Uterus (tissue), 4 donors: ENCODE measurements around the gene PHC2. TPM values are rescaled to one million over a fixed set of nuclear protein-coding genes. Genes with fewer than 3 reads are reported as not detected.

Experiments
- DNase-seq, 2 donors: peaks; one replicate each; pipeline ENCODE4 v3.0.0-alpha.2; 2019 to 2020
- H3K27ac ChIP-seq, 2 donors: fragments of 200-600 bp; sonication (generic); 1 replicate in 1 of 2; 2 replicates in 1 of 2; pipeline ENCODE4 v1.5.1; 2016 to 2018
- H3K27me3 ChIP-seq, 2 donors: fragments of 200-600 bp; sonication (generic); one replicate each; pipeline ENCODE4 v1.5.1; 2018 to 2019; ENCODE audit warnings: control low read depth in 1 of 2
- H3K36me3 ChIP-seq, 2 donors: fragments of 200-600 bp; sonication (generic); one replicate each; pipeline ENCODE4 v1.5.1; 2019; ENCODE audit warnings: control low read depth in 1 of 2
- H3K4me1 ChIP-seq, 2 donors: fragments of 200-600 bp; sonication (generic); one replicate each; pipeline ENCODE4 v1.5.1; 2018 to 2019; ENCODE audit warnings: control low read depth in 1 of 2
- H3K4me3 ChIP-seq, 2 donors: fragments of 200-600 bp; sonication (generic); 1 replicate in 1 of 2; 2 replicates in 1 of 2; pipeline ENCODE4 v1.5.1; 2018 to 2019; ENCODE audit warnings: mild to moderate bottlenecking in 1 of 2
- H3K9me3 ChIP-seq, 2 donors: fragments of 200-600 bp; sonication (generic); one replicate each; pipeline ENCODE4 v1.5.1; 2019; ENCODE audit warnings: control low read depth in 1 of 2
- CTCF ChIP-seq, 4 experiments: fragments of 200-600 bp in 2 of 4; fragments of 450-650 bp in 2 of 4; sonication (generic) in 2 of 4; IDR thresholded peaks; one replicate each; pipeline ENCODE4 v1.5.1; 2016 to 2019; ENCODE audit warnings: antibody characterized with exemption in 4 of 4, mild to moderate bottlenecking in 2 of 4, moderate library complexity in 1 of 4
- POLR2A ChIP-seq, 2 donors: fragments of 450-650 bp; IDR thresholded peaks; one replicate each; pipeline ENCODE4 v1.6.1; 2016; ENCODE audit warnings: antibody characterized with exemption in 2 of 2, mild to moderate bottlenecking in 1 of 2, moderate library complexity in 1 of 2
- intact Hi-C: fragments of 100-400 bp; cut with DNase I; formaldehyde crosslinking; loops from one replicate; pipeline ENCODE4 v1.15.1; 2023; ENCODE audit warnings: low total_unique reads
- total RNA-seq, 4 donors: library from RNA; depleted of rRNA in 3 of 4; stranded (reverse); fragments of >200 nt in 3 of 4; gene quantifications; one replicate each; pipeline versions ENCODE4 v1.1.0 to v1.2.4, GENCODE V29; 2014 to 2023
- donor health status: DM: yes; HTN: yes; CAD: no.

The PHC2 gene
- total RNA-seq, 4 donors from 2014 or later, result 51.5 to 203 (median 102) TPM

GRCh38 chr1:33335020-33335419, 95.9 kb downstream of the PHC2 start:
- intact Hi-C loops, result no loop called here
- H3K9me3 ChIP-seq, result no peaks in the 10 kb centered on the region
- H3K36me3 ChIP-seq, result no peaks in the 10 kb centered on the region
- H3K4me1 ChIP-seq, result peaks cover 29 to 39% of the 10 kb centered on the region in 2 donors
- no peak for DNase-seq
- H3K4me3 ChIP-seq, result no peak overlapping the region
- H3K27ac ChIP-seq, result peak overlapping the region; percentile 53 to 75
- no peaks in the 10 kb centered on the region for H3K27me3 ChIP-seq
- TF ChIP-seq CTCF (IDR thresholded peaks at IDR 0.05) (no peak), POLR2A (IDR thresholded peaks at IDR 0.05) (no peak)

- peak overlapping the region; percentile 53 to 75 for H3K27ac ChIP-seq
- H3K27me3 ChIP-seq, result no peaks in the 10 kb centered on the region
- DNase-seq, result peak; percentile 71 to 72
- TF ChIP-seq POLR2A (IDR thresholded peaks at IDR 0.05) (no peak), CTCF (IDR thresholded peaks at IDR 0.05) (no peak)
- intact Hi-C loops, result no loop called here
- no peaks in the 10 kb centered on the region for H3K9me3 ChIP-seq
- no peaks in the 10 kb centered on the region for H3K36me3 ChIP-seq
- no peak overlapping the region for H3K4me3 ChIP-seq
- H3K4me1 ChIP-seq, result peaks cover 20 to 32% of the 10 kb centered on the region in 2 donors
These were observed 96.8 kb downstream of the PHC2 start for GRCh38 chr1:33334081-33334552.

GRCh38 chr1:33332881-33333280, 98.0 kb downstream of the PHC2 start:
- Histone ChIP-seq H3K27ac (peak overlapping the region in 1 of 2 donors; percentile 53), H3K4me3 (no peak overlapping the region), H3K9me3 (no peaks in the 10 kb centered on the region), H3K36me3 (no peaks in the 10 kb centered on the region), H3K27me3 (no peaks in the 10 kb centered on the region), H3K4me1 (peaks cover 18 to 27% of the 10 kb centered on the region in 2 donors)
- TF ChIP-seq CTCF (IDR thresholded peaks at IDR 0.05) (no peak), POLR2A (IDR thresholded peaks at IDR 0.05) (no peak)
- intact Hi-C loops, result no loop called here
- DNase-seq, result no peak

- intact Hi-C loops, result no loop called here
- Histone ChIP-seq H3K4me1 (peaks cover 14 to 33% of the 10 kb centered on the region in 2 donors), H3K27me3 (no peaks in the 10 kb centered on the region), H3K36me3 (no peaks in the 10 kb centered on the region), H3K4me3 (no peak overlapping the region), H3K9me3 (no peaks in the 10 kb centered on the region), H3K27ac (peak overlapping the region in 1 of 2 donors; percentile 53)
- no peak for DNase-seq
- TF ChIP-seq POLR2A (IDR thresholded peaks at IDR 0.05) (no peak), CTCF (IDR thresholded peaks at IDR 0.05) (no peak)
These were observed 98.5 kb downstream of the PHC2 start for GRCh38 chr1:33332357-33332789.

- no peaks in the 10 kb centered on the region for H3K27me3 ChIP-seq
- TF ChIP-seq POLR2A (IDR thresholded peaks at IDR 0.05) (no peak), CTCF (IDR thresholded peaks at IDR 0.05) (no peak)
- no peaks in the 10 kb centered on the region for H3K9me3 ChIP-seq
- H3K4me1 ChIP-seq, result peaks cover 12 to 30% of the 10 kb centered on the region in 2 donors
- intact Hi-C loops, result no loop called here
- no peak for DNase-seq
- no peaks in the 10 kb centered on the region for H3K36me3 ChIP-seq
- H3K4me3 ChIP-seq, result no peak overlapping the region
- peak overlapping the region; percentile 6 to 53 for H3K27ac ChIP-seq
These were observed 99.2 kb downstream of the PHC2 start for GRCh38 chr1:33331444-33332356.
